HTERT RPE-1 (cell line): ENCODE results near the gene SLC48A1.

Experiments used
- in situ Hi-C: fragments of 300-500 bp; cut with MboI; formaldehyde crosslinking; loops from 4 replicates; pipeline ENCODE4 v1.14.3; 2020; ENCODE audit warnings: low sequenced_read_pairs

The SLC48A1 gene

DNA sequence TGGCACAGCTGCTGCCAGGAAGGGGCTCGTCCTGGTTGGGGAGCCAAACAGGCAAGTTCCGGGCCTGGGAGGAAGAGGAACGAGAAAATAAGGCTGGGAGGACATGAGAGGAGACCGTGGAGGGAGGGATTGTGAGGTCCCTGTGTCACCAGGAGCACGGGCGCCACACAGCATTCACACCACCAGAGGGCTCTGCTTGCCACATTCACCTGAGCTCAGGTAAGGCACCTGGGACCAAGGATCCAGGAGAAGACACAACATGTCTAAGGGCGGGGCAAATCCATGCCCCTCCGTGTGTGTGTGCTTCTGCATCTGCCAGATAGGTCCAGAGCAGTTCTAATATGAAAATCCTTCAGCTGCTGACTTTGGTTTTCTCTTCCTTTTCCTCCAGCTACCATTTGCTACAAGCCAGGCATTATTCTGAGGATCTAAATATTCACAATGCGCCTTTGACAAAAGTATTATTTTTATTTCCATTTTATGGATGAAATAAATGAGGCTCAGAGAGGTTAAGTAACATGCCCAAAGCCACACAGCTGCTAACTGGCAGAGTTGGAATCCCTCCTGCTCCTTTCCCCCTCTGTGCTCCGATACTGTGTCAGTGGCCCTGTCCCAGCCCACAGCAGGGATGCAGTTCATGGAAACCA is 28.9 kb upstream of the SLC48A1 start:
- in situ Hi-C loops: no loop called here

- in situ Hi-C loops: no loop called here
These were observed 28.1 kb upstream of the SLC48A1 start for GRCh38 chr12:47744778-47745436.

- in situ Hi-C loops: no loop called here
These were observed 27.5 kb upstream of the SLC48A1 start for GRCh38 chr12:47745485-47746041.

- in situ Hi-C loops: no loop called here
These were observed 27.0 kb upstream of the SLC48A1 start for GRCh38 chr12:47746073-47746472.

GRCh38 chr12:47746523-47746922 is 26.5 kb upstream of the SLC48A1 start:
- in situ Hi-C loops: no loop called here

DNA sequence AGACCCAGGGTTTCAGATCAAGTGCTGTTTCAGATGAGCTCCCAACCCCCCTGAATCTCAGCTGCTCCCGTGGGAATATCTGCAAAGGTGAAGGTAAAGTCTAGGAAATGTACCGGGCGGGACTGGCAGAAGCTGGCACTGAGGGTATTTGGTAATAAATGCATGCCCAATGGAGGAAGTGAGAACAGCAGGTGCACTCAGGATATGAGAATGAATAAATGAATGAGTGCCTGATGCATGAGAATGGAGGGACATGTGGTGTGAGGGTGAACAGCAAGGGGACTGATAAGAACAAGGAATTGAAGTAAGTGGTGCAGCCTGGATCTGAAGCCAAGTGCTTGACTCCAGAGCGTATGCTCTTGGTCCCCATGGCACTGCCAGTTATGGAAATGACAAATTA is 25.9 kb upstream of the SLC48A1 start:
- in situ Hi-C loops: no loop called here

DNA sequence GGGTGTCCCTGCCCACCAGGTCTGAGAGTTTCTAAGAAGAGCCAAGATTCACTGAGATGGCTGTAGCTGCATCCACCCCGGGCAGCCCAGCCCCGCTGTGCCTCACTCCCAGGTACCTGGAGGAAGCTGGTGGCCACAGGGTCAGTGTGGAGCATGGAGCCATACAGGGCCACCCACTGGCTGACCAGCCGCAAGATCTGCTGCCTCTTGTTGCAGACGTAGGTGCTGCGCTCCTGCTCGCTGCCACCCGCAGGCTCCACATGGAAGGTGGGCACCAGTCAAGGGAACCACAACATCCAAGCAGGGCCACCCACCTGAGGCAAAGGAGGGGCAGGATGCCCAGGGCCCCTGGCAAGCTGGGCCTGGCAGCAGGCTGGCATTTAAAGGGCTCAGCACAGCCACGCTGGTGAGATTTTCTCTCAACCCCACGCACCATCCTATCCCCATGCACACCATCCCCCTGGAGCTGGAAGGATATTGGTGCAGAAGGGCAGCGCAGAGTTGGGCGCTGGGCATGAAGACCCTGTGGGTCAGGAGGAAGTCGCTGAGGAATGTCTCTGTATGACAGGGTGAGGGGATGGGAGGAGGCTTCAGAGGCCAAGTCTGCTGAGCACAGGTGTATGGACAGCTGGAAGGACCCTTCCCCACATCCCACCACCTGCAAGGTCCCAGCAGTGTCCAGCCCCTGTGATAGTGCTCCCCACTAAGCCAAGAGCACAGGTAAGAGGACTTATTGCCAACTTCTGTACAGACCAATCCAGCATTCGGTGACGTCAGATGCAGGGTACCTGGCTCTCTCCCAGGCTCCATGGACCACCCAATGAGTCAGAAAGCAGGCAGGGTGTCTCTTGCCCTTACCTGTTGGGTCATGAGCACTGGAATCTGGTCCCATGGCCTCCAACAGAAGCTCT is 25.2 kb upstream of the SLC48A1 start:
- in situ Hi-C loops: no loop called here

DNA sequence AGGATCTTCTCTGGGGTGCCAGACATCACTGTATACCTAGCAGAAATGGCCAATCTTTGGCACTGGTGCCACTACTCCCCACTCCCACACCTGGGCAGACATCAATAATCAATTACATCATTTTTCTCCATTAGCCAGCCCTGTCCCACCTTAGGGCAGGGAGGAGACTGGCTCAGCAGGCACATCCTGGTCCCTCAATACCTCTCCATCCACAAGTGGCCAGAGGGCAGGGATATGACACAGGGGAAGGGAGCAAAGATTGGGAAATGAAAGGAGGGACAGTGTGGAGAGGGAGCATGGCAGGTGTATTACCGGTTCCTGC is 24.6 kb upstream of the SLC48A1 start:
- in situ Hi-C loops: no loop called here

DNA sequence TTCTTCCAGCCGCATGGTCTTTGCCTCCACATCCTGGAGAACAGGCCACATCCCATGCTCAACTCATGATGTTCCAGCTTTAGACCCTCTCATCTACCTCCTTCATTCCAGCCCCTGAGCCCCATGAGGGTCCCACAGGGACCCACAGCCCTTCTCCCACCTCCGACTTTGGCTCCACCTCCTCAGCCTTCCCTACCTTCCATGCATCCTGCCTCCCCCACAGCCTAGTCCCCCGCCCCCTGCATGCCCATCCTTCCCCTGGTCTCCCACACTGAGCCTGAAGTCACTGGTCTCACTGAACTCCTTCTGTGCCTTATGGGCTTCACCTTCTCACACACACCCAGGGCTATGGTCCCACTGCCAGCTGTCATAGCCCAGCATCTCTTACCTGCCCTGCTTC is 24.1 kb upstream of the SLC48A1 start:
- in situ Hi-C loops: no loop called here

DNA sequence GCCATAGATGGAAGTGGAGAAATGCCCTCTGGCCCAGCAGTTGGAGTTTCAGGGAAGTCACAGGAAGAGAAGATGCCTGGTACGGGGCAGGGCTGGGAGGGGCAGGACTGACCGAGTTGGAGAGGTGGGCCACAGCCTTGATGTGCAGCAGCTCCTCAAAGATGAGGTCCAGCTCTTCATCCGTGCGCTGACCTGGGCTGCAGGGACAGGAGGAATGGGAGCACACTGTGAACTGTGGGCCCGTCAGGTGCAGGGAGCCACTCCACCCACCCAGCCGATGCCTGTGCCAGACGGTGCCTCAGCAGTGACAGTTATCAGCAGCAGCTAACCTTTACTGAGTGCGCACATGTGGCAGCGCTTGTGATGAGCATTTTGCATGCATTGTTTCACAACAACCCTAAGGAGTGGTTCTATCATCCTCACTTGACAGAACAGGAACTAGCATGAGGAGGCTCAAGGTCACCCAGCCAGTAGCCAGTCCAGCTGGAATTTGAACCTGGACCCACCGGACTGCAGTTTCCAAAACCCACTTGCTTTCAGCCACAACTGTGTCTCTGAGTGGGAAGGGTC is 22.7 kb upstream of the SLC48A1 start:
- in situ Hi-C loops: no loop called here

DNA sequence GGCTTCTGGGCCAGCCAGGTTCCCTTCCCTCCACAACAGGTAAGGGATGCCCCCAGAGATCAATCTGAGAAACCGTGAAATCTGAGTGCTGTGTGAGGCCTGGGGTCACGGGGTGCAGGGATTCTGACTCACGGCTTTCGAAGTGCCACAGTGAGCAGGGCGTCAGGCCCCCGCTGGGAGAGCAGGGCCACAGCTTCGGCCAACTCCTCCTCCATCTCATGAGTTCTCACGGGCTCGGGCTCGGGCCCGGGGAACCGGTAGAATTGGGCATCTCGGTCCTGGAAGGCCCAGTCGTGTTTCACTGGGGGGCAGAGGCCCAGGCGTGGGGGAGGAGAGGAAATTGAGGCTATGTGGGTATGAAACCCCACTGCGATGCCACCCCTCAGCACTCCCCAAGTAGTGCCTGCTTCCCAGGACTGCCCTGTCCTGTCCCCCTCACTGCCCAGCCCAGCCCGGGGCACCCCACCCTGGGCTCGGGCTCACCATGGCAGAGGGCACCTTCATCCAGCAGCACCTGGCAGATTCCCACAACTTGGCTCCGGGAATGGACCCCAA is 22.0 kb upstream of the SLC48A1 start:
- in situ Hi-C loops: no loop called here

DNA sequence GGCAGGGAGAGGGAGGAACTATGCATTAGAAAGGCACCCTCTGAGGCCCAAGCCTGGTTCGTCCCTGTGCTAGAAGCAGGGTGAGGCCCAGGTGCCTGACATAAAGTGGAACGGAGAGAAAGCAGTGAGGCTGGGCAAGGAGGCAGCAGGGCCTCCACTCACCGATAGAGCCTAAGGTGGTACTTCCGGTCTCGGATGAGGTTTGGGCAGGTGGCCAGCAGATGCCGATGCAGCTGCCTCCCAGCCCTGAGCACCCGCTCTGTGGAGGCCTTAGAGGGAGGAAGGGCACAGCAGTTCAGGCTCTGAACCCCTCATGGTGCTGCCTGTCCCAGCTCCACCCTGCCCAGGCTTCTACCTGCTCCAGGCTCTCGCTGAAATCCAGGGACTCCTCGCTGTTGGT is 21.5 kb upstream of the SLC48A1 start:
- in situ Hi-C loops: no loop called here

GRCh38 chr12:47752121-47752520 is 20.9 kb upstream of the SLC48A1 start:
- in situ Hi-C loops: no loop called here

DNA sequence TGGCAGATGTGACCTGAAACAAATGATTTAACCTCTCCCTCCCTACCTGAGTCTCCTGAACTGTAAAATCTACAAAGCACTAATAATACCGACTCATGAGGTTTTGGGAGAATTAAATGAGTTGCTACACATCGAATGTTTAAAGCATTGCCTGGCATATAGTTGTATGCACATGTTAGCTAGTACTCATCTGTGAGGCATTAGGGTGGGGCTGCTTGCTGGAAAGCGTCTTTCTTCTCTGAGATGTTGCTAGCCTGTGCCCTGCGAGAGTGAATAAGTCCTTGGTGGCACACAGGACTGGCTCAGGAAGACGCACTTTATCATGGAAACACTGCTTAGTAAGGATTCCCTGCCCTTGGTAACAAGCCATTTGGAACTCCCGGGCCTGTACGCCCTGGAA is 20.5 kb upstream of the SLC48A1 start:
- in situ Hi-C loops: no loop called here

DNA sequence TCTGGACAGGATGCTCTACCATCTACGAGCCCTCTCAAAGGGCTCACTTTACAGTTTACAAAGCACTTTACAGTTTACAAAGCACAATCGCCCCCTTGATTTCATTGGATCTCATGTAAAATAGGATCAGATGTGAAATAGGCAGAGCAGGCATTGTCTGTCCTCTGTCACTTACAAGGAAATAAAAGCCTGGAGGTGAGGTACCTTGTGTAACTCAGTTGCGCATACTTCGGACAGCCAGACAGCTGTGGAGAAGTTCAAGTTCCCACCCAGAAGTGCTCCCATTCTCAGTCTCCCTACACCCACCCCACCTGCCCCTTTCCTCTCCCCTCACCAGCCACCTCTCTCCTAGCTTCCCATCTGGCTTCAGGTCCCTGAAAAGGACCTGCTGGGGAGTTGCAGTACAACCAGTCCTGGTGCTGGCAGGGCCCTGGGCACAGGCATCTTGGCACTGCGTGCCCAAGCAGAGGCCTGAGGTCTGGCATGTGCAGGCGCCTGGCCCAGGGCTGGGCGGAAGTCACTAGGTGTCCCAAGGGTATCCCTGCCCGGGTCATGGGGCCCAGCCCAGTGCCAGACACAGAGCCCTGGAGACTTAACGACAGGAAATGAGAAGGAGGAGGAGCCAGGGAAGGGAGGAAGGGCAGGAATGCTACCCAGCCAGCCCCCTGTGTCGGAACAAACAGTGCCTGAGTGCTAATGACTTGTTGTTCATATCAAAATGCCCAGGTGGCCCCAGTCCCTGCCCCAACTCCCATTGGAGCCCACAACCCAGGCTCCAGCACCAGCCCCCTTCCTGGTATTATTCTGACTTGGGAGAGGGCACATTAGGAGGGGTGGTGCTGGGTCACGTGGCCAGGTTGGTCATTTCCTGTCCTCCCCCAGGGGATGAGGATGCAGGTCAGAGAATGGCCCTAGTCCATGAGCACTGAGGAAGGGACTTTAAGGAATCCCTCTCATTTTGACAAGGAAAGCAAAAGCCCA is 19.7 kb upstream of the SLC48A1 start:
- in situ Hi-C loops: no loop called here

DNA sequence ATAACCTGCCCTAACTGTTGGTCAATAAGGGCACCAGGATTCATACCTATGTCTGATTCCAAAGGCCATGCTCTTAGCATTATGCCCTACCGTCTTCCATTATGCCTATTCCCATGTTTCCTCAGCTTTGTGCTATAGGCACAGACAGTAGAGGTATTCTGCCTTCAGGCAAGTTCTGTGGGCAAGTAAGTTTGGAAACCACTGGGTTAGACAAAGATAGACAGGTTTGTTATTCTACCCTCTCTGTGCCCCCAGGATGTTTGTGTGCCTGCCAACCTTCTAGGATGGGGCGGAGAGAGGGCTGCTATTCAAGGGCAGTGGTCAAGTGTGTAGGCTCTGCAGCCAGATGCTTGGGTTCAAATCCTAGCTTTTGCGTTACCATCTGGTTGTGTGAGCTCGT is 18.9 kb upstream of the SLC48A1 start:
- in situ Hi-C loops: no loop called here

DNA sequence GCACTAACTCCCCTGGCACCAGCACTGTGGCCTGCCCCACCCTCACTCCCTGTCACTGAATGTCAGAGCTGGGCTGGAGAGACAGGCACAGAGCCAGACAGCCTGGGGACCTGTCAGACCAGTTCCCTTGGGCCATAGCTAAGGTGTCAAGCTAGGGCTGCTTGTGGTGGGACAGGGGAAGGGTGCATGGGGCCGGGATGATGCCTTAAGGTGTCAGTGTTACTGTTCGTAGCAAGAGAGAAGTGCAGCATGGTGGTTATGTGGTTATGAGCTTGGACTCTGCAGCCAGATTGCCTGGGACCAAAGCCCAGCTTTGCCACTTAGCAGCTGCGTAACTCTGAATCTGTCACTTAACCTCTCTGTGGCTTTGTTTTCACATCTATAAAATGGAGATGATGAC is 18.2 kb upstream of the SLC48A1 start:
- in situ Hi-C loops: no loop called here

DNA sequence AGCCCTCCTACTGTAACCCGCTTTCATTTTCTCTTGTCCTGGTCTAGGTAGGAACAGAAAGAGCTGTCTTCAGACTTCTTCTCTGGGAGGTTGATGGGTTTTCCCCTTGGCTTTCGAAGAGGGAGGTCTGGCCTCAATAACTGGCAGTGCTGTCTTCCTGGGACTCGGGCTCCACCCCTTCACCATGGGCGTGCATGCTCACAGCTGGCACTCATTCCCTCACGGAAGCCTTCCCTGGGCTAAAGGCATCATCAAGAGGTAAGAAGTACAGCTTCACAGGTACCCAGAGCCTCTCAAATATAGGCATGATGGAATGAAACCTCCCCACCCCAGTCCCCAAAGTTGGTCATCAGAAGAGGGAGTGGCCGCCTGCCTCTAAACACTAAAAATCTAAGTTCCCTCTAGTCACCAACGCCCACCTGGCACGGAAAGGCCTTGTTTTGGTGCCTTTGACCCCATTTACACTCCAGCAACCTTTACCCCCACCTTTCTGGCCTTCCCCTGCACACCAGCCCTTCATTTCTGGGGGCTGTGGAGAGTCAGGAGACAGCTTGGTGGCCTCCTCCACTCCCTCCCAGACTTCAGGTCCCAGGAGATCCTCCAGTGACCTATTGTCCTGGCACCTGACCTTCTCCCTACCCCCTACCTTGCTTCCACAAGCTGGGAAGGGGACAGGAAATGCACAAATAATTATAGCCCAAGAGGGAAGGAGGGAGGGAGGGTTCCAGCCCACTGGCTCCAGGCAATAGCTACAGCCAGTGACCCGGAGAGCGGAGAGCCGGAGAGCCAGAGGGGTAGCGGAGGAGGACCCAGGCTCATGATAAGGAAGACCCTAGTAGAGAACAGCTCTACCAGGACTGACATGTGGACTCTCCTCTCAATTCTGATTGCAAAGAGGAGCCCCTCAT is 17.1 kb upstream of the SLC48A1 start:
- in situ Hi-C loops: no loop called here

- in situ Hi-C loops: no loop called here
These were observed 15.6 kb upstream of the SLC48A1 start for GRCh38 chr12:47757364-47757839.
